GM21447 (cell line): ENCODE data around the gene UGT1A7.

ENCODE experiments used
- ATAC-seq: cut with Tn5 transposase; IDR thresholded peaks from one replicate; pipeline ENCODE4 v1.9.1; 2021; ENCODE audit not compliant: unreplicated experiment

The UGT1A7 gene

GRCh38 chr2:233758141-233758540, 76.4 kb downstream of the UGT1A7 start:
- no peak for ATAC-seq

- no peak for ATAC-seq
These were observed 77.1 kb downstream of the UGT1A7 start for GRCh38 chr2:233758849-233759248.

DNA sequence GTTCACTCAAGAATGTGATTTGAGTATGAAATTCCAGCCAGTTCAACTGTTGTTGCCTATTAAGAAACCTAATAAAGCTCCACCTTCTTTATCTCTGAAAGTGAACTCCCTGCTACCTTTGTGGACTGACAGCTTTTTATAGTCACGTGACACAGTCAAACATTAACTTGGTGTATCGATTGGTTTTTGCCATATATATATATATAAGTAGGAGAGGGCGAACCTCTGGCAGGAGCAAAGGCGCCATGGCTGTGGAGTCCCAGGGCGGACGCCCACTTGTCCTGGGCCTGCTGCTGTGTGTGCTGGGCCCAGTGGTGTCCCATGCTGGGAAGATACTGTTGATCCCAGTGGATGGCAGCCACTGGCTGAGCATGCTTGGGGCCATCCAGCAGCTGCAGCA, 78.3 kb downstream of the UGT1A7 start, which contains the start of gene UGT1A1:
Gene UGT1A1 (plus strand): TSS at position 228 of the 400 bp plus-strand sequence. CDS start 18 bp downstream, at position 246.
- ATAC-seq = no peak

- no peak for ATAC-seq
These were observed 79.5 kb downstream of the UGT1A7 start for GRCh38 chr2:233761040-233761769.

GRCh38 chr2:233764264-233764663, 82.6 kb downstream of the UGT1A7 start:
- no peak for ATAC-seq

GRCh38 chr2:233764761-233765160, 83.1 kb downstream of the UGT1A7 start:
- no peak for ATAC-seq

DNA sequence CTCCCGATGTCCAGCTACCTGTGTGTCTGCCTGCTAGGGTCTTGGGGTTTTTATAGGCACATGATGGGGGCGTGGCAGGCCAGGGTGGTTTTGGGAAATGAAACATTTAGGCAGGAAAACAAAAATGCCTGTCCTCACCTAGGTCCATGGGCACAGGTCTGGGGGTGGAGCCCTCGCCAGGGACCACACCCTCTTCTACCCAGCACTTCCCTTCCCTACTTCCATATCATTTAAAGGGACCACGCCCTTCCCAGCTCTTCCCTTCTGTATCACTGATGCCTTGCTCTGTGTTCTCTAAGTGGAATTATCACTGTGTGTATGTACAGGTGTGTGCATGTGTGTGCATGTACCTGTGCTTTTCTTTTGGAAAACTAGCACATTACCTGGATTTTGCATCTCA, 84.7 kb downstream of the UGT1A7 start:
- ATAC-seq = no peak

GRCh38 chr2:233768076-233768475, 86.4 kb downstream of the UGT1A7 start:
- ATAC-seq = no peak

DNA sequence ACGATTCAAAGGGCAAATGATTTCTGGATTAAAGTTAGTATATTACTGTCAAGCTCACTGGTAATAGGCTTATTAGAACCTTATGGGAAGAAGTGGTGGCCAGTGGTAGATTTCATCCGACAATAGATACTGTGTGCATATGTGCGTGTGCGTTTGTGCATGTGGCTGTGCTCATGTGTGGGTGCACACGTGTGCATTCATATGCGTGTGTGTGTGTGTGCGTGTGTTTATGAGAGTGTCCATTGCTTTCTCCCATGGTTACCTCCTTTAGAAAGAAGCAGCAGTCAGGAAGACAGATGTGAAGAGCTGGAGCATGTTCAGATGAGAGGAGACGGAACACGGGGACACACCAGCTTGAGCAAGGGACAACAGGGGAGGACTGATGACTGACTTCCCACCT, 87.6 kb downstream of the UGT1A7 start:
- no peak for ATAC-seq

DNA sequence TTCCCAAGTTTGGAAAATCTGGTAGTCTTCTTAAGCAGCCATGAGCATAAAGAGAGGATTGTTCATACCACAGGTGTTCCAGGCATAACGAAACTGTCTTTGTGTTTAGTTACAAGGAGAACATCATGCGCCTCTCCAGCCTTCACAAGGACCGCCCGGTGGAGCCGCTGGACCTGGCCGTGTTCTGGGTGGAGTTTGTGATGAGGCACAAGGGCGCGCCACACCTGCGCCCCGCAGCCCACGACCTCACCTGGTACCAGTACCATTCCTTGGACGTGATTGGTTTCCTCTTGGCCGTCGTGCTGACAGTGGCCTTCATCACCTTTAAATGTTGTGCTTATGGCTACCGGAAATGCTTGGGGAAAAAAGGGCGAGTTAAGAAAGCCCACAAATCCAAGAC, 90.5 kb downstream of the UGT1A7 start:
- ATAC-seq = no peak

DNA sequence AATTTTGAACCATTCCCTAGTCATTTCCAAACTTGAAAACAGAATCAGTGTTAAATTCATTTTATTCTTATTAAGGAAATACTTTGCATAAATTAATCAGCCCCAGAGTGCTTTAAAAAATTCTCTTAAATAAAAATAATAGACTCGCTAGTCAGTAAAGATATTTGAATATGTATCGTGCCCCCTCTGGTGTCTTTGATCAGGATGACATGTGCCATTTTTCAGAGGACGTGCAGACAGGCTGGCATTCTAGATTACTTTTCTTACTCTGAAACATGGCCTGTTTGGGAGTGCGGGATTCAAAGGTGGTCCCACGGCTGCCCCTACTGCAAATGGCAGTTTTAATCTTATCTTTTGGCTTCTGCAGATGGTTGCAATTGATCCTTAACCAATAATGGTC, 90.9 kb downstream of the UGT1A7 start:
- ATAC-seq = no peak

- no peak for ATAC-seq
These were observed 92.2 kb downstream of the UGT1A7 start for GRCh38 chr2:233773854-233774253.

DNA sequence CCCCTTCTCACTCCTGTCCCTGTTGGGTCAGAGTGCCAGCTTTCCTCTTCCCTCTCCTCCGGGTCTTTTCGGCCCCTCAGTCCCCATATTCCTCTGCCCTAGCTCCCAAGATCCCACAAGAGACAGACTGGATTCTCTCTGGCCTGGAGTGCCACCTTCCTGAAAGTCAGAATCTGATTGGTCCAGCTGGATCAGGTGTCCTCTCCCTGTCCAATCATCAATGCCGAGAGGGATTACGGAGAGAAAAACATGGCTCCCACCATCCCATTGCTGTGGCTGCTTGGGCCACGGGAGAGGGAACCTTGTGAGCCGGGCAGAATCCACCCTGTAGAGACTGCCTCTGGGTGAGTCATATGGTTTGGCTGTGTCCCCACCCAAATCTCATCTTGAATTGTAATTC, 93.7 kb downstream of the UGT1A7 start:
- ATAC-seq = no peak

DNA sequence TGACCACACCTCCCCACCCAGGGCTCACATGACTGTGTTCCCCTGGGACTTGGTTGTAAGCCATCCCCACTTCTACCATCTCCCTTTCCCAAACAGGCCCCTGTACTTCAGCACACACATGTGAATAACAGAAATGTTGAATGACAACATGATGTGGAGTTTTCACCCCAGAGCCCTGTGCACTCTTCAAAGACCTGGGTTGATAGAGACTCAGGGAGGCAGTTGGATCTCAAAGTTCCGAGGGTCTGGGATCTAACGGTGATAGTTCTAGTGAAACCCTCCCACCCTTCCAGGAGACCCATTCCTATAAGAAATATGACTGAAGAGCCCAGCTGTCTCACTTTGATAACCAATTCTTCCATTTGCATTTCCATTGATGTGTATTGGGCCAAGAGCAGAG, 96.3 kb downstream of the UGT1A7 start, which contains the start of gene MROH2A:
Gene MROH2A (plus strand): TSS at position 301 of the 400 bp plus-strand sequence. CDS start 1,029 bp downstream, outside the sequence.
- ATAC-seq = no peak

DNA sequence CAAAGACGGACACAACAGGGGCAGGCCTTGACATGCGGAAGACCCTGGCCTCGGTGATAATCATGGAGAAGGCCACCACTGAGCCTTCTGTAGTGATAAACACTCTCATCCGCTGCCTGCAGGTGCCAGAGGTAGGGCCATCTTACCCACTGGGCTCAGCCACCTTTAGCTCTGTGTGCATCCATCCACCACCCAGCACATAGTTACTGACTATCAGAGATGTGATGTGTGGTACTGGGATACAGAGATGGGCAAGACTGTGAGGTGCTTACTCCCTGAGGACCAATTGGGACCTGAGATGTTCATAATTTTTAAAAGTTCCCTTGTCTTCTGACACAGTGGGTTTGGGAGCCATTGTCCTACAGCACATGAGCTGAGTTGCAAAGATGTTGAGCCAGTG, 98.0 kb downstream of the UGT1A7 start:
- no peak for ATAC-seq

GRCh38 chr2:233780771-233781170, 99.1 kb downstream of the UGT1A7 start:
- no peak for ATAC-seq

DNA sequence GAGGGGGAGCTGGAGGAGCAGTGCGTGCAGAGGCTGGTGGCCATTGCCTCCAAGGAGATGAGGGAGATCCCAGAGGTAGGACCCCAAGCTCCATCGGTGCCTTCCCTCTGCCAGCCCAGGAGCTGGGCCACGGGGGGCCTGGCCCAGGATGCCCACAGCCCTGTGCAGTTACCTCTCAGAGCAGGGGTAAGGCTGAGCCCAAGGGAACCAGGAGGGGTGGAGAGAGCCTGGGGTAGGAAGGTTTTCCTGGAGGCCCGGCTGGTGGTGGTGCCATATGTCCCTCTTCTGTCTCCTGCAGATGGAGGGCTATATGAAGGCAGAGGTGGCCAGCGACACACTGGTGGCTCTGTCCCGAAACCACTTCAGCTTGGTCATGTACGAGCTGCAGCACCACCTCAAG, 107.9 kb downstream of the UGT1A7 start:
- ATAC-seq = no peak

DNA sequence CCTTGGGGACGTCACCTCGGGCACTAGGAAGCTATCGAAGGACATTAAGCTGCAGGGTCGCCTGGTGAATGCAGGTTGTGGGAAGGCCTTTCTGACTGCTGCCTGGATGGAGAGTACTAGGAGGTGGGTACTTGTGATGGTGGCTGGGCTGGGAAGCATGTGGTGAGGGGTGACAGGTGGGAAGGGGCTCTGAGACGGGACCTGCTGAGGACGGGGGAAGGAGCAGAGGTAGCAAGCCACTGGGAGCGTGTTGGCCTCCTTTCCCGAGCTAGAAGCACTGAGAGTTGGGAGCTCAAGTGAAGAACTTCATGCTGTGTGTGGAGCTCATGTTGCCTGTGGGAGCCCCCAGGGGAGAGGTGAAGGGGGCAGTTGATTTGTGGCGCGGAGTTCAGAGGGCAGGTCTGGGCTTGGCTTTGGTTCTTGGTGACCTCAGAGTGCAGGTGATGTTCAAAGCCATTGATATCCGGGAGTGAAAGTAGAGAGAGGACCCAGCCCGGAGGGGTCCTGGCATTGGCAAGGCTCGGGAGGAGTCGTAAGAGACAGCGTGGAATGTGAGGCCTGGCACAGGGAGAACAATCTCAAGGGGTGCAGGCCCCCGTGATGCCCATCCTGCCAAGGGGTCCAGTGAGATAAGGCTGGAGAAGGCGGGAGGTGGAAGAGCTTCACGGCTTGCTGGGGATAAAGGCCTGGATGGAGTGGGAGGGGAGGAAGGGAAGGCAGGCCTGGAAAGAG, 109.6 kb downstream of the UGT1A7 start:
- ATAC-seq = no peak

GRCh38 chr2:233791883-233792329, 110.2 kb downstream of the UGT1A7 start:
- no peak for ATAC-seq

DNA sequence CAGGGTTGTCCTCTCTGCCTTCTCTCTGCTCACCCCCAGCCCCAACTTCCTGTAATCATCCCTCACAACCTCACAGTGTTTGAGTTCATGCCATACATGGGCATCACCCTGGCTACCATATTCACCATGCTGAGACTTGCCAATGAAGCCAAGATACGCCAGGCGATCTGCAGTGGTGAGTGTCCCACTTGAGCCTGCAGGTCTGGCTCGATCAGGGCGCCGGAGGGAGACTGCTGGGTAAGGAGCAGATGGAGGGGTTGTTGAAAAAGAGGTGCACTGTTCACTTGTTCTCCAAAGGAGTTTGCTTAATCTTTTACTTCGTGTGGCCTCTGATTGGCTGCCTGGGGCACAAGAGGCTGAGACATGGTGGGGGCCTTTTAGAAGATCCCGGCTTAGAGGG, 111.0 kb downstream of the UGT1A7 start:
- no peak for ATAC-seq

DNA sequence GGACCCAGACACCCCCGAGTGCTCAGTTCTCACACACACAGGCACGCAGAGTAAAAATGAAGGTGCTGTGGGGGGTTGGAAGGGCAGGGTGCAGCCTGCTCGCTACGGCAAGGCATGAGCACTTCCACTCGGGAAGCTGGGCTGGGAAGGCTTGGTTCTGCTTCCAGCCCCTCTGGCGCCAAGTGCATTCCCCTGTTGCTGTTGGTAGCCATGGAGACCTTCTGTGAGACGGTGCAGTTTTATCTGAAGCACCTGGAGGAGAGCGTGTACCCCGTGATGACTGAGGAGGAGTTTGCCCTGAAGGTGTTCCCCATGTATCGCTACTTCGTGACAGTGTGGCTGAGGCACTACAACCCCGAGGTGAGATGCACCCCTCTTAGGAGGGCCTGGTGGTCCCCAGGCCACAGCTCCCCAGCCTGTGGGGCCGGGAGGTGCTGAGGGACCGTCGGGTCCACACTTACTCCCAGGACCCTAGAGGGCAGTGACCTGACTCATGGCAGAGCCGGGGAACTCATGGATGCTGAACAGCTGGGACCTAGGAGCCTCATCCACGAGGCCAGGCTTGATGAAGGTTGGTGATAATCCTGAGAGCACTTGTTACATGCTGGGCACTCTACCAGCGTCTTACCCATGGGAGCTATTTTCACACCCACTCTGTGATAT, 111.9 kb downstream of the UGT1A7 start:
- ATAC-seq = no peak
